GM21367 (cell line): ENCODE data around the gene GUCA2B.

ENCODE experiments used
- ATAC-seq: cut with Tn5 transposase; IDR thresholded peaks from one replicate; pipeline ENCODE4 v1.9.1; 2021; ENCODE audit not compliant: unreplicated experiment

Gene GUCA2B

DNA sequence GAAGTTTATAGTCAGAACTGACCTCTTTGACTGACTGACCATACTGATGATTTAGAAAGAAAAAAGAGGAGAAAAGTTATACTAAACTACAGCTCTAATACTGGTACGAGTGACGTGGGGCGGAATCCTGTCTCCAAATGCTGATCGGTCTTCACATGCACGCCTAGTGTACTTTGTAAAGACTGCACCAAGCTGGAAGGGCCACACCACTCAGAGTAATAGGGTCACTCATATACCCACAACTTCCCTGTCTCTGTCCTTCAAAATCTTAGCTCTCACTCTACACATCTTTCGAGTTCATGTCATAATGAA, 30.7 kb downstream of the GUCA2B start:
- ATAC-seq: no peak

DNA sequence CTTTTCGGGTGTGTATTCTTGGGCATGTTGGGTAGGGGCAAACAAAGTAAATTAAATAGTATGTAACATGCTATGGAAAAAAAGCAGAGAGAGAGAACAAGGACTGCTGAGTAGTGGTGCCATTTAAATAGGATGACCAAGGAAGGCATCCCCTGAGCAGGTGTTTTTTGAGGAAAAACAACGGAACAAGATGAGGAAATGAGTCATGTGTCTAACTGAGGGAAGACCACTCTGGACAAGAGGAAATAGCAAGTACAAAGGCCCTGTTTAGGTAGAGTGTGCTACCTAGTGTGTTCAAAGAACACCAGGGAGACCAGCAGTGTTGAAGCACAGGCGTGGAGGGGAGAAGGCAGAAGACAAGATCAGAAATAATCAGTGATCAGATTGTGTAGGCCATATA, 31.4 kb downstream of the GUCA2B start:
- no peak for ATAC-seq

DNA sequence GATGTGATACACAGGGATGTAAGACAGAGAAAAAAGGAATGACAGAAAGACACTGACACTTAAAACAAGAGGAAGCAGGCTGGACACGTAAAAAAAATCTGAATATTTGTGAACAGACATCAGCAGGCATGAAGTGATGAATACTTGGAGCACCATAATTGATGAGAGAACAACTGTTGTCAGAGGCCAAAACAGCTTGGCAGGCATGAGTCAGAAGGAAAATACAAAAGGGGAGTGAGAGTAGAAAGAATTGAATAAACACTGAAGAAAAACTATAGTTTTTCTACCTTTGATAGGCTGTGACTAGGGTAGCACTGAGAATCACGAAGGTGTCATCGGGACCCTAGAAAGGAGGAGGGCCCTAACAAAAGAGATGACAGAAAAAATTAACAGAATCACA, 32.9 kb downstream of the GUCA2B start:
- ATAC-seq: no peak

DNA sequence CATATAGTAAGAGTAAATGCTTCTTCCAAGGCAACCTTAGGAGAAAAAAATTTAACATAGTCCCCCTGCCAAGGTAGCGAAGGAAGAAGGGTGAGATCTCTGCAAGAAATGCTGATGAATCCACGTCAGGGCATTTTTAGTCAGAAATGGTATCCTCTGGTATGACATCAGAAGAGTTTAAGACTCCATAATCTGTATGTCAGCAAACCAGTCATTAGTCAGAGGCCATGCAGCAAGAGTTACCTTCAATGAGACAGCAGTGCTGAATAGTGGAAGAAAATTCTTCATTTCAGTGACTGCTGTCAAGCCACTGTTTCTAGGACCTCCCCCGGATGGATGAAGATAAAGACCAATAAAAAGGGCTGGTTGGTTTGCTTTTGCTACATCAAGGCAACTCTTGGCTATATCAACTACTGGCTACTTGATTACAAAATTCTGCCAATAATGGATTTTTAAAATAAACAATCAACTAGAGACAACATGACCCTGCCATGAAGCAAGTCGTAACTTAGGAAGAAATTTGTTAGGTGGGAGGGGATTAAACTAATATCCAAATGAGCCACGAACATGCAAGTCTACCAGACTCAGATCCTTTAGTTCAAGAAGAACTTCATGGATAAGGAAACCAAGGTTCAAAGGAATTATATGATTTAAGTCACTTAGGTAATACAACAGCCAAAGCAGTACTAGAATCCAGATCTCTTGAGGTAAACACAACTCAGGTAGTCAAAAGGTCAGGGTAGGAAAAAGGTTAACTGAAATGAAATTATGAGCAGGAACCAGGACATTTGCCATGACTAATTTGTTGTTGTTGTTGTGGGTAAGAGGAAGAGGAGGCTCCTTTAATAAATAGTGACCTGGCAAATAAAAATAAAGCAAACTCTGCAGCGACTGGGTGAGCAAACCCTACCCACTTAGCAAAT, 37.0 kb downstream of the GUCA2B start:
- ATAC-seq: no peak

DNA sequence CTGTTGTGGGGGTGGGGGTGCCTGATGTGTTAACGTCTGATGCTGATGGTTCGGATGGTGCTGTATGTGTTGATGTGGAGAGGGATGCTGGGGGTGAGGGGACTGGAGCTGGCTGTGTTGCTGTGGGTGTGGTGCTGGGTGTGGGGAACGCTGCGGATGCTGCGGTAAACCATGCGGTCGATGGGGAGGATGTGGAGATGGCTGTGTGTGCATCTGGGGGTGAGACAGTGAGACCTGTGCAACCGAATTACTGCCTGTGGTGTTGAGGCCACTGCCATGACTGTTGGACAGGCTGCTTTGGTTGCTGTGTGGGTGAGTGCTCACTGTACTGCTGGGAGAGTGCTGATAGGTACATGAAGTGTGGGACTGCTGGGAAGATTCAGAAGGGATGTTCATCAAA, 38.1 kb downstream of the GUCA2B start:
- ATAC-seq: no peak

DNA sequence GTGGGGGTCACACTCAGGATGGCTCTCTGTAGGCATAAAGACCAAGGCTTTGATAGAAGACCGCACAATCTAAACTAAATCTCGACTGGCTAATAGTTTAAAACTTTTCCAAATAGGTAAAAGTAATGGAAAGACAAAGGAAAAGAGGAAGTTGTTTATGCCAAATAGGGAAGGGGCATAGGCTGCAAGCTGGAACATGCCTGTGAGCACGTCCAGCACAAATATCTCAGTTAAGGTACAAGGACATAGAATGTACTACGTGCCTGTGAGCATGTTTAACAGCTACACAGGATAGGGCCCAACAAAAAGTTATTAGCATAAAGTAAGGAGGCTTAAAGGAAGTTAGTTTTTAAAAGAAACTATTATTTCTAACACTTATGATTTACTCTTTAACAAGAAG, 38.9 kb downstream of the GUCA2B start:
- ATAC-seq: no peak

DNA sequence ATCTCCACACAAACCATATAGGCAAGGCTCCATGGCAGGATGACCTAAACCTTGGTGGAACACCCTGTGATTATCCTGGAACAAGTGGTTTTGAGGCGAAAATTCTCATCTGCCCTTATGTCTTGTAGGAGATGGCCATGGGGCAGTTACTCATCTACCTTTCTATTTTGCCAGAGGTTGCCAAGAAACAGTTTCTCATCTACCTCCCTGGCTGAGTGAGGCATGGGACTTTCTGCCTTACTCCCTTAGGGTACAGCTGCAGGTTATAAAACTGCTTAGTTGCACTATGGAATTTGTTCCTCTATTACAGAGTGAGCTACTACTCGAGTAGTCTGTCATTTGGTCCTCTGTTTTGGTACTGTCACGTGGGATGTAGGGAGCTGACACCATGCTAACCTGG, 42.6 kb downstream of the GUCA2B start:
- no peak for ATAC-seq

DNA sequence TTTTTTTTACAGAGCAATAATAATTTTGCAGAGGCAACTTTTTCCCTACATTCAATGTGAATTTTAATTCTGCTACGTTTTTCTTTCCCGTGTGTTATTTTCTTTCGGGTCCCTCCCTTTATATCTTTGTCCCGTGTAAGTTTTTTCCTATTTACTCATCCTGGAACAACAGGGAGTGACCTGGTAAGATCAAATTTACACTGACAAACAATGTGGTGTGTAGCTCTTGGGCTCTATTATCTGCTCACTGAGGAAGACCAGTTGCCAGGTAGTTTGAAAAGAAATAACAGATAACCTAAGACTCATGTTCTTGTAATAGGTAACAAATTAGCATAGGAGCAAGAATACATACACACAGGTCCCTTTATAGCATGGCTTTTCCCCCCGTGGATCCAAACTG, 45.0 kb downstream of the GUCA2B start:
- no peak for ATAC-seq

DNA sequence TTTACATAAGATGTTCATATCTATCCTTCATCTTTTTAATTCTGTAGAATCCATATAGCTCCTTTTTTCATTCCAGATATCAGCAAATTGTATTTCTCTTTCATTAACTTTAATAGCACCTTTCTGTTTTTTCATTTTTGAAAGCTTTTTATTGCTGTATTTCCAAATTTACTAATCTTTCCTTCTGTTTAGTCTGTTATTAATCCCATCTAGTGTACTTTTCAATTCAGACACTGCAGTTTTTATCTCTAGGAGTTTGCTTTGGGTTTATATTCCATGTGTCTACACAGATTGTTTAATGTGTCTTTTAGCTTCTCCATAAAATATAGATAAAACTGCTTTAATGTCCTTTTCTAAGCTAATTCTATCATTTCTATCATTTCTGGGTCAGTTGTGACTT, 48.8 kb downstream of the GUCA2B start:
- ATAC-seq: no peak
